Left kidney (tissue), 2 donors: ENCODE measurements around the gene XXYLT1. TPM values are rescaled to one million over a fixed set of nuclear protein-coding genes. Genes with fewer than 3 reads are reported as not detected.

Experiments used
- DNase-seq: peaks from one replicate; pipeline ENCODE4 v3.0.0-alpha.2; 2013
- polyA plus RNA-seq: library from polyadenylated mRNA; unstranded; fragments of 120-200 nt; gene quantifications from one replicate; pipeline ENCODE4 v1.2.1, GENCODE V29; 2013; ENCODE audit not compliant: insufficient read length

XXYLT1 gene
- polyA plus RNA-seq, 1 donor: 26.2 TPM

GRCh38 chr3:195153130-195153529 lies 117.8 kb downstream of the XXYLT1 start:
- no peak for DNase-seq

GRCh38 chr3:195151866-195152541 lies 119.0 kb downstream of the XXYLT1 start:
- DNase-seq: no peak

- no peak for DNase-seq
Observed at GRCh38 chr3:195151402-195151801, 119.6 kb downstream of the XXYLT1 start.

- DNase-seq: no peak
Observed at GRCh38 chr3:195150181-195151118, 120.5 kb downstream of the XXYLT1 start.

DNA sequence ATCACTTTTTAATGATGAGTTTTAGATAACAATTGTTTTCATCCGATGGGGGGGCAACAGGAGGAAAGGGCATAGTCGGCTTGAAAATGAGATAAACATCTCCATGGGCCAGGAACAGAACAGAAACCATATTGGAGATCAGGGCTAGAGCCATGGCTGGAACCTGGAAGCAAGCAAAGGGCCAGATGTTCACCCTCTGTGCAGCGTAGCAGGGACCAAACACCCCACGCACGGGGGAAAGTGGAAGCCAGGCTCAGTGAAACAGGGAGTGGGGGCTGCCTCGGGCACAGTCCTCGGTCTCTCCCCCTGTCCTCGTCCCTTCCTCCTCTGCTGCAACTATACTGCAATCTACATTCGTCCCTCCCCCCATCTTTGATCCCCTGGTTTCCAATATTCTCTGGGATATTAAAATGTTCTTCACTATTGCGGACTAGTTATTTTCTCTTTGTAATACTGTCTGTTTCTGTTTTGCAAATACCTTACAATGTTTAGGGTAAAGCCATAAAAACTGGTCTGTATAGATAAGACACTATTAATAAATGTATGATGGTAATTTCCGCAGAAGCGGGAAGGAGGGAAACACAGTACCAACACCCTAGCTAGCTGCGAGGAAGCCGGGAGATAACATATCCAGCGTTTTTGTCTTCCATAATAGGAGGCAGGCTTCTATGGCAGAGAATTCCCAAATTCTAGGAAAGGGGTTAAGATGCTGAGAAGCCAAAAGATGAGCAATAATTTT lies 121.5 kb downstream of the XXYLT1 start:
- no peak for DNase-seq

- peak; percentile 67 for DNase-seq
Observed at GRCh38 chr3:195148549-195148948, 122.4 kb downstream of the XXYLT1 start.

DNA sequence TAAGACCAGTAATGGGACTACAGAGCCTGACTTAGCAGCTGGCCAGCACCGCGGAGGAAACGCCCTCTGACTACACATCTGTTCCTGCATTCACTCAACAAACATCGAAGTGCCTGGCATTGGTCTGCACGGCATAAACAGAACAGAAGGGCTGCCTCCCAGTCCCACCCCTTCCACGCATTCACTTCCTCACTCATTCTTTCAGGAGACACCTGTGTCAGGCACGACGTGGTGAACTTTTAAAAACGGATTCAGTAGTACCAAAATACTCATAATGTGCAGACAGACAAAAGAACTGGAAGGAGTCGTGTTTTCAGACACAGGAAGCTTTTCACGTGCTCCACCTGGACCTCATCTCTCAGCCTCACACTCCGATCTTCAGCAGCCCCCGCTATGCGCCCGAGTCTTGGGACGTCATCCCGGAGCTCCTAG lies 123.3 kb downstream of the XXYLT1 start:
- DNase-seq: no peak

GRCh38 chr3:195146131-195146530 lies 124.8 kb downstream of the XXYLT1 start:
- no peak for DNase-seq

- no peak for DNase-seq
Observed at GRCh38 chr3:195145579-195145978, 125.4 kb downstream of the XXYLT1 start.

- DNase-seq: no peak
Observed at GRCh38 chr3:195143221-195143620, 127.7 kb downstream of the XXYLT1 start.

- no peak for DNase-seq
Observed at GRCh38 chr3:195142519-195142918, 128.4 kb downstream of the XXYLT1 start.

DNA sequence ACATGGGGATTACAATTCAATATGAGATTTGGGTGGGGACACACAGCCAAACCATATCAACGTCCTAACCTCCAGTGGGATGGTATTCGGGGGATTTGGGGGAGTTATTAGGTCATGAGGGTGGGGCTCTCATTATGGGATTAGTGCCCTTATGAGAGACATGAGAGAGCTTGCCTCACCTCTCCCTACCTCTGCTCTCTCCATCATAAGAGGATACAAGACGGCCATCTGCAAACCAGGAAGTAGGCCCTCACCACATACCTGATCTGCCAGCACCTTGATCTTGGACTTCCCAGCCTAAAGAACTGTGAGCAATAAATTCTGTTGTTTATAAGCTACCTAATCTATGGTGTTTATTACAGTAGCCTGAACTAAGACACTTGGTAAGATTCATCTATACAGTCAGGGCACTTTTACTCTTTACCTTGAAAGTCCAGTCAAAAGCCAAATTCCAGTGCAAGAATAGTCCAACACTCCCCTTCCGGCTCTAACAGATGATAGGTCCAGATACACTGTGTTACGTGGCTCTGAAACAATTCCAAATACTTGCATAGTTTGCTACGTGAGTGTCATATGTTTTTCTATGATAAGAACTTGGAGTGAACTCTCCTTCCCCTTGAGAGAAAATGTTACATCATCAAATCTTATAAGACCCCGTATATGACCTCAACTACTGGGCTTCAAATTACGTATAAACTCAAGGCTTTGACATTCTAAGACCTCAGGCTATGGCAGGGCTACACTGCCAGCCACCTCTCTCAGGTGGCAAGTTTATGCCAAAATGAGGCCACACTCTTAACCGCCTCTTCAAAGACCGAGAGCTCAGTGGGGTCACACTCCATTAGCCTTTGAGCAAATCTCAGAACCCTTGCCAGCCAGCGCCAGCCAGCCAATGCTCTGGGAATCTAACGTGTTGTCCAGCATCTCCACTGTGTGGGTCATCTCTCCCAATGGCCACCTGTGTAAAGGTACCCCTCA lies 129.9 kb downstream of the XXYLT1 start:
- no peak for DNase-seq

GRCh38 chr3:195140410-195140809 lies 130.5 kb downstream of the XXYLT1 start:
- DNase-seq: no peak

DNA sequence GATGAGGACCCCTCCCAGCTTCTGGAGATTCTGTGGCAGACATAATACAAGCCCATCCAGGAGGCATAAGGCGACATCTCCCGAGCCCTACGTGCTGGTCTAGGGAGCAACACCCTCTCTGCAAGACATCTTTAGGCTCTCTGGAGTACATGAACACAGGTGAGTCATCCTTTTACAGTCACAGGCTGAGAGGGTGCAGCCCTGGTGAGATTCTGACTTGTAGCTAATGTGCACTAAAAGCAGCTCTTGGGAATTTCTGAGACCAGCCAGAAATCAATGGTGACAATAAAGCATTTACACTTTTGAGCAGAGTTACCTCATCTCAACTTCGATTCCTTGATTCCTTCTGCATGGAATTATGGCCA lies 131.1 kb downstream of the XXYLT1 start:
- DNase-seq: no peak

DNA sequence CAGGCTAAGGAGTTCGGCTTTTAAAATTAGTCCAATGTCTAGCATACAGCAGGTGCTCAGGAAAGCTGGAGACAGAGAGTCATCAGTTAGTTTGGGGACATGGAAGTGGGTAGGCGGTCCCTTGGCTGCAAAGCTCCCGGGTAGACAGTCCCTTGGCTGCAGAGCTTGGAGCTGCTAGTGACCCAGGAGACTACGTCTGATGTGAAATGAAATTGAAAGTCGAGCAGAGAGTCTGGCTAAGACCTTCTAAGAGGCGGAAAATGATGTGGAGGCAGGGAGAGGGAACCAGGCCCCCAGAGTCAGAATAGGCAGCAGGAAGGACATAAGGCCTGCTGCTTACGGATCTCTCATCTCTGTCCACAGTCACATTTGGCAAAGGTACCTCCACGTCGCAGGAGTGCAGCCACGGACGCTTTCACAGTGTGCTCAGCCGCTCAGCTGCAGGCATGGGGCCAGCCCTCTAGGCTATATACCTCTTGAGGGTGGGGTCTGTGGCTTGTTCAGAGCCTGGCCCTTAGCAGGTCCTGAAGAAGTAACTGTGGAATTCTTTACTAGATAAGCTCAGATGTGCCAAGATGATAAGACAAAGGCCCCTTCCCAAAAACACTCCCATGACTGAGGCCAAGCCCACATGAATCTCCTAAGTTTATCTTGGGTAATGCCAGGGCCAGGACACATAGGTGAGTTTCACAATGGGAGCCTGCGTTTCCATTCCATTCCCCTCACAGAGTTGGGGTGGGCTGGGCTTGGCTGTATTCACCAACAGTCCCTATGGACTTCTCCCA lies 131.7 kb downstream of the XXYLT1 start:
- DNase-seq: no peak

DNA sequence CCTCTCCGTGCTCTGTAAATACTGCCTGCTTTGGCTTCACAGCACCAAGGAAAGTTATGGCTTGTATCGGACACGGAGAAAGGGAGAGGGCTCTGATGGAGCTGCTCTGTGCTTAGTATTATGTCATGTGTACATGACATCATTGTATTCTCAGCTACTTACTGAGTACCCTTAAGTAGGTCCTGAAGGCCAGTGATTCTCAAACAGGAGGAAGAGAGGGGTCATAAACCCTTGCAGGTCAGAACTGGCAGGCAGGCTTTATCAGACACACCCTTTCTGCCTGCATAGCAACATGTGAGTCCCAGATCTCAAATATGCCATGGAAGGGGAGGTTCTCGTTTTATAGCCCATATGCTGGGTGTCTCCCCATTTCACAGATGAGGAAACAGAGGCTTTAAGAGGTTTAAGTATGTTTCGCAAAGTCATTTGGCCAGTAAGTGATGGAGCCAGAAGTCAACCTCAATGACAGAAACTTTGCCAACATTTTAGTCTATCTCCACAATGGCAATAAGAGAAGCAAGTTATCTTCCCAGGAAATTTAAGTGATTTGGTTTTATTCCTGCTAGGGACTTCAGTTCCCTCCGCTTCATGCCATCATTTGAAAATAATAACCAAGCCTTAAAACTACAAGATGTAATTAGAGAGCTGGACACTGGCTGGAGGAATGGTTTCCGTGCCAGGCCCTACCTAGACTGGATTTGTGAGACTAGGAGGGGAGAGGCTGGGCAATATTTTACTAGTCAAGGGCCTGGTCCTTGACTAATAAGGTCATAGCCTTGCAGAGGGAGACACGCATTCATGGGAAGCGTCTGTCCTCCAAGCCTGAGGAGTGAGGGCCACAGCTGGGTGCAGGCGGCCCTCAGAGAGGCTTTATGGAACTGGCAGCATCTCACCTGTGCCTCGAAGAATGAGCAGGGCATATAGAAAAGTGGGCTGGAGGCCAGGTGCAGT lies 133.0 kb downstream of the XXYLT1 start:
- no peak for DNase-seq

- no peak for DNase-seq
Observed at GRCh38 chr3:195135917-195136316, 135.0 kb downstream of the XXYLT1 start.

DNA sequence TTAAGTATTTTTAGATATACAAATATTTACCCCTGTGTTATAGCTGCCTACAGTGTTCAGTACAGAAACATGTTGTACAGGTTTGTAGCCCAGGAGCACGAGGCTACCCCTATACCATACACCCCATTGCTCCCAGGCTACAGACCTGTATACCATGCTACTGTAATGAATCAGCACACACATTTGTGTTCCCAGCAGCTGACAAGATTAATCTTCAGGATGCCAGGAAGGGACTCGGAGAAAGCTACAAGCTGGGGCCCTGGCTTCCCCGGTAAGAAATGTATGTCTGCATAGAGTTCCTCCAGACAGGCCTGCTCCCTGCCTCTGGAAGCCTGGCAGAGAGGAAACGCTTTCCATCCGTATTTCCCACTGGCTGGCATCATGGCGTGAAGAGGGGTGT lies 136.5 kb downstream of the XXYLT1 start:
- DNase-seq: no peak

GRCh38 chr3:195133462-195133861 lies 137.5 kb downstream of the XXYLT1 start:
- no peak for DNase-seq
